HG03196 (cell line): ENCODE data around the gene NPLOC4.
"Not testable (repeated sequence)": the region's sequence is repeated elsewhere in the genome, so short reads cannot be mapped to it uniquely, and the experiment has no call there.

Source experiments
- ATAC-seq: cut with Tn5 transposase; IDR thresholded peaks from one replicate; pipeline ENCODE4 v1.9.1; 2021; ENCODE audit not compliant: unreplicated experiment

The NPLOC4 gene

DNA sequence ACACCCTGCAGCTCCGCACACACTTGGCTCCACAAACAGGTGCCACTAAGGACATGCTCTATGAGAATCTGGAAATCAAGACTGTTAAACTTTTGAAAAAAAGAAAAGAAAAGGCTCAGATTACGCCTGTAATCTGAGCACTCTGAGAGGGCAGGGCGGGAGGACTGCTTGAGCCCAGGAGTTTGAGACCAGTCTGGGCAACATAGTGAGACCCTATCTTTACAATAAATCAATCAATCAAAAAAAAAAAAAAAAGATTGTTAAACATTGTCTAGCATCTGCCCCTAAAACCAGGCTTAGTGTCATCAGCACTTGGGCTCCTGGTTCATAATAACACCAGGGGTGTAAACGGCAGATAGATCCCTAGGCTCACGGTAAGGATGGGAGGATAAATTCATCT, 47.3 kb downstream of the NPLOC4 start:
- no peak for ATAC-seq

- ATAC-seq: no peak
Observed at GRCh38 chr17:81586096-81586495, 50.8 kb downstream of the NPLOC4 start.

DNA sequence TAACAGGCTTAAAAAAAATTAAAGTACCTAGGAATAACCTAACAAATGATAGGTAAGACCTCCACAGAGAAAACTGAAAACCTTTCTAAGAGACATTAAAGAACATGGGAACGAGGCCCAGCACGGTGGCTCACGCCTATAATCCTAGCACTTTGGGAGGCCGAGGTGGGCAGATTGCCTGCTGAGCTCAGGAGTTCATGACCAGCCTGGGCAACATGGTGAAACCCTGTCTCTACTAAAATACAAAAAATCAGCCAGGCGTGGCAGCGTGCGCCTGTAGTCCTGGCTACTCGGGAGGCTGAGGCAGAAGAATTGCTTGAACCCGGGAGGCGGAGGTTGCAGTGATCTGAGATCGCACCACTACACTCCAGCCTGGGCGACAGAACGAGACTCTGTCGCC, 52.1 kb downstream of the NPLOC4 start:
- ATAC-seq: not testable (repeated sequence)

DNA sequence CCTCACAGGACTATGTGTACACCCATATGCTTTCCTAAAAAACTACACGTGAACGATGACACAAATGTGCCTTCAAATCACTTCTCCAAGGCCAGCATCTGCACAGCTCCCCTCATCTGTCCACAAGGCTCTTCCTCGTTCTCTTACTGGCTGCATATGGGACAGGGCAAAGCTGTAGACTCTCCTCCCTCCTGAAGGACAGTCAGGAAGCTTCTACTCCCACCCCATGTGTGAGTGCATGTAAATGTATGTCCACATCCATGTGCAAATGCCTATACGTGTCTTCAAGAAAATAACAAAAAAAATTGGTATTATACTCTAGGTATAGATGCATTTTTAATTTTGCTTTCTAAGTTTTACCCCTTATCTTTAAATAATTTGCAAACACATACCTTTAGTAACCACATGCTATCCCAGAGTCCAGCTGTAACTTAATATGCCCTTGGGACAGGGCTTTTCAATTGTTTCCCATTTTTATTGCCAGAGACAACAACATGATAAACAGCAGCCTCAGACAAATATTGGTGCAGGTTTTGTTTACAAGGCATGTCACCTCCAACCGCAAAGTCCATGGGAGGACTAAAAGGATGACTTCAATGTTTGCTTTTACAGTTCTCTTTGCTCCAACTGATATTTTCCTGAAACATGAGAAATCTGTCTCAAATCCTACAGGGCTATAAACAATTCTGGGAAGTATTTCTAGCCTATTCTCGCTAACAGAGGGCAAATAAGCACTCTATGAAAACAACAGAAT, 53.1 kb downstream of the NPLOC4 start:
- ATAC-seq: no peak

- no peak for ATAC-seq
Observed at GRCh38 chr17:81582749-81583148, 54.2 kb downstream of the NPLOC4 start.

GRCh38 chr17:81582341-81582740, 54.6 kb downstream of the NPLOC4 start:
- ATAC-seq: no peak

GRCh38 chr17:81581758-81582157, 55.2 kb downstream of the NPLOC4 start:
- ATAC-seq: no peak

DNA sequence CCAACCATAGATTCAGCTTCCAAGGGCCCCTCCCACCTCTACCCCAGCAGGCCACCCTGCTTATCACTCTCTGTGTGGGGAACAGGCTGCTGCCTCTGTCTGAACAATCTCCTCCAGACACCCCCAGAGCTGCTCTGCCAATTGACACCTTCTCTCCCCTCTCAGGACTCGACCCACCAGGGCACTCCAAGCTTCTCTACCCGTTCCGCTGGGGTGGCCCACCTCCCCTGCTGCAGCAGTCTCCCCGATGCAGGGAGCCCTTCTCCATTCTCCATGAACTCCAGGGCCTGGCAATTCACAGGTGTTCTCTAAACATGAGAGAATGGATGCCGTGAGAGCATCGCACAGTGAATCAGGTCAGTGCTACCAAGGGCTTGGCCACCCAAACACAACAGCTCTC, 56.4 kb downstream of the NPLOC4 start:
- no peak for ATAC-seq

DNA sequence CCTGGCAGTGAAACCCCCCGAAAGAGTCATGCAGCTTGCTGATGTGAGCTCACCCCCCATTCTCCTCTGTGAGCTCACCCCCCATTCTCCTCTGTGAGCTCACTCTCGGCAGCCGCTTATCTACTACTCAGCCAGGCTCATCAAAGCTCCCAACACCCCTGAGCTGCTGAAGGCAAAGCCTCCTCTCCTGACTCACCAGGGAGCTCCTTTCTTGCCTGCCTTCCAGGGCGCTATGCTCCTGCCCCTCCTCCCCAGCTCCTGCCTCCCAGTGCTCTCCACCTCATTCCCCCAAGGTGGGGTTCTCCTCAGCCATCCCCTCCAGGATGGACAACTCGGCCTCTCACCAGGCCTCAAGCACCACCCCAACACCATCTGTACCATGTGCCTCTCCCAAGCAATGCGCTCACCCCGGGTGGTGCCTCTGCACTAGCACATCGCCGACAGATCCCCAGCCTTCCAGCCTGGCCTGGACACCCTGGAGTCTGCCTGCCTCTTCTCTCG, 57.0 kb downstream of the NPLOC4 start:
- no peak for ATAC-seq

DNA sequence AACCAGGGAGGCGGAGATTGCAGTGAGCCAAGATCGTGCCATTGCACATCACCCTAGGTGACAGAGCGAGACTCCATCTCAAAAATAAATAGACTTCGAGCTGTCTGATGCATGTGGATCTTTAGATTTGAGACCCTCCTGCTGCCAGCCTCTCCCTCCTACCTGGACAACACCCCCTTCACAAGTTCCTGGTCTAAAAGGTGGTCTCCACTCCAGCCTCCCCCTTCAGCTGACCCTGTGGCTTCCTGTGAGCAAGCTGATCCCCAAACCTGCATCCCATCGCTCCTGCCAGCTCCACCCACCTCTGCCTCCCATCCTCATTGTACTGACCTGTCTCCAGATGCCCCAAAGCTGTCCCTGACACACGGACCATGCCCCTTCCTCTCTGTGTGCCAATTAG, 57.6 kb downstream of the NPLOC4 start:
- ATAC-seq: no peak

DNA sequence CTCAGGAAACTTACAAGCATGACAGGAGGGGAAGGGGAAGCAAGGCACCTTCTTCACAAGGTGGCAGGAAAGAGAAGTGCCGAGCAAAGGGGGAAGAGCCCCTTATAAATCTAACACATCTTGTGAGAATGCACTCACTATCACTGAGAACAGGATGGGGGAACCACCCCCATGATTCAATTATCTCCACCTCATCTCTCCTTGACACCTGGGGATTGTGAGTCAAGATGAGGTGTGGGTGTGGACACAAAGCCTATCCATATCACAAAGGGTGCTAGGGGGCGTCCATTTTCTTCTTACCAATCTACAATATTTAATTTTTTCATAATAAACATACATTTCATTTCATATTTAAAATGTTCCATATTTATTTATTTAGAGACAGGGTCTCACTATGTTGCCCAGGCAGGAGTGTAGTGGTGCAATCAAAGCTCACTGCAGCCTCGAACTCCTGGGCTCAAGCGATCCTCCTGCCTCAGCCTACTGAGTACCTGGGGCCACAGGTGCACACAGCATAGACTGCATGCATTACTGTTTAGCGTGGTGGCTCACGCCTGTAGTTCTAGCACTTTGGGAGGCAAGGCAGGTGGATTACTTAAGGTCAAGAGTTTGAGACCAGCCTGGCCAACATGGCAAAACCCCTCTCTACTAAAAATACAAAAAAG, 58.2 kb downstream of the NPLOC4 start:
- no peak for ATAC-seq

GRCh38 chr17:81578038-81578441, 58.9 kb downstream of the NPLOC4 start:
- ATAC-seq: no peak

GRCh38 chr17:81577278-81578000, 59.5 kb downstream of the NPLOC4 start:
- ATAC-seq: no peak

DNA sequence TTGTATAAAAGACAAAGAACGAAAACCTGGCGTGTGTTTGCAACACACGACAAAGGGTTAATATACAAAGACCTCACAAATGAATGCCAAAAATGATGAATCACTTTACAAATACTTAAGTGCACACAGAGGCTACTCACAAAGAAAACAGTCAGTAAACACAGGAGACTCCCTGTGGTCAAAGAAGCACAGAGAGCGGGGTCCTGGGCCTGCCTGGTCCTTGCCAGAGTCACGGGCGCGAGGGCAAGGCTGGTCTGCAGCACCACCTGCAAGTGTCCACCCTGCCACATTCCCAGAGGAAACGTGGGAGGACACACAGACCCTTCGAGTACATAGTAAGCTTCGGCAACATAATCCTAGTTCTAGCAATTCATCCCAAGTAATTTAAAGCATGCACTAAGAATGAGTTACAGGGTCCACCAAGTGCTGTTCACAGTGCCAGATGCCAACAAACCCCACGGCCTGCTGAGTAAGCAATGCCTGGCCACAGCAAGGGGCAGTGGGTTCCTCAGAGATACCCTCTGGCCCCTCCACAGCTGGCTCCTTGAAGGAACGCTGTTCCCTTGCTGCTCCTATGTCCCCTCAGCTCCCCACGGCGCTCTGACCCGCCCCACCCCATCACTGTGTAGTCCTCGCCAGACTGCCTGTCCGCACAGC, 60.2 kb downstream of the NPLOC4 start:
- ATAC-seq: no peak

DNA sequence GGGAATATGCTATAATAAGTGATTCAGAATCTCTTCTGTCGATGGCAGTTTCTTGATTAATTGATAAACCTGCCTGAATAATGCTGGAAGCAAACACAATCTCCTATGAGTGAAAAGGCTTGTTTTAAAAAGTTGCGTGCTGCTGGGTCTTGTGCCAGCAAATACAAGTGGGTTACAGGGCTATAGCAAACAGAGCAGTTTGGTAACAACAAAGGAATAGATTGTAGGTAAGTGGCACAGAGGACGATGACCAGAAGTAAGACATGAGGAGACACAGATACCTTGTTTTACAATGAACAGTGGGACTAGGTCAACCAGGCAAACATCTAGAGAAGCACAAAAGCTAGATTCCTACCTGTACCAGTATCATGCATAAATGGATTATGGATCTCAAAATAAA, 61.1 kb downstream of the NPLOC4 start:
- no peak for ATAC-seq

GRCh38 chr17:81574643-81574956, 62.3 kb downstream of the NPLOC4 start:
- no peak for ATAC-seq

- no peak for ATAC-seq
Observed at GRCh38 chr17:81573794-81574642, 62.9 kb downstream of the NPLOC4 start.

- ATAC-seq: no peak
Observed at GRCh38 chr17:81572563-81573168, 64.2 kb downstream of the NPLOC4 start.

GRCh38 chr17:81570964-81571363, 65.9 kb downstream of the NPLOC4 start:
- no peak for ATAC-seq

DNA sequence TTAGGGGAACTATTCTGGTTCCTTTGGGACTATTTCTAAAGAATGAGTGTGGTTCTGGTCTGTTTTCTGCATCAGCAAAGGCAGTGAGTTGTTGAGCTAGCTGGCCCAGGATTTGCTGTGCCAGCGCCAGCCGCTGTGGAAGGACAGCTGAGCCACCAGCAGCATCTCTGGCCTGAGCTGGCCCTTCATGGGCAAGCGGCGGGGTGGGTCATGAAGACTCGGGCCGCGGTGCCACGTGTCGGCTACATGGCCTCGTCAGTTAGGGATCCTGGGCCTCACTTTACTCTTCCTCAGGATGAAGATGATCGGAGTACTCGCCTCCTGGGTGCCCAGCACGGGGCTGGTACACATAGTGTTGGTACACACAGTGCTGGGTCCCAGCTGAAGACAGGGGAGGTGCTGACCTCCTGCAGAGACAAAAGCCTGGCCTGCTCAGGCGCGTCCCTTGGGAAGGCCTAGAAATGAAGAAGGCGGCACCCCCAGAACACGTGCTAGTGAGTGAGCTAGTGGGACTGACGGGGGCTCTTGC, 66.9 kb downstream of the NPLOC4 start:
- ATAC-seq: no peak
